OCI-LY1 (cell line): ENCODE data around the gene PAM.

Source experiments
- EZH2 ChIP-seq: fragments of 200-600 bp; sonication (generic), shearing (Covaris generic); IDR thresholded peaks from 2 replicates; pipeline ENCODE4 v1.8.0; 2017; ENCODE audit warnings: borderline replicate concordance, mixed run types, mild to moderate bottlenecking, antibody characterized with exemption, low read length, moderate library complexity, mixed read lengths
- TF ChIP-seq, protein P1 (sequence below): fragments of 200-600 bp; sonication (generic), shearing (Covaris generic); IDR thresholded peaks from 2 replicates; pipeline ENCODE4 v1.5.1; 2017; ENCODE audit warnings: mild to moderate bottlenecking, antibody characterized with exemption, low read length, moderate library complexity, mixed read lengths

DNA sequence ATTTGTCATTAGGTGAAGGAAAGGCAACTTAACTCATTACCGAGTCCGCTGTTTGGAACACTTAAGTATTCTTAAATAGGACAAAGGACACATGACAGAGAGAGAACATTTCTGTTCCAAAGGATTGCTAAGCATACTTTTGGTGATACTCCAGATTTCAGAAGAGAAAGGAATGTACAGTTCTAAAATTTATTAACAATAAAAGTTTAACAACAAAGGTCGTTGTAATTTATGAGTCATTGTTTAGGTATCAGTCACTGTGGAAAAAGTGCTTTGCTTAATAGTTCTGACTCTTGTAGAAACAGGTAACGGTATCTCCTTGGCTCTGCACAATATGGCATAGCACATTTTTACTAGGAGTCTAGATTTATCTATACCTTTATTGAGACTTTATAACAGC, 36.3 kb upstream of the PAM start:
- TF ChIP-seq, protein P1, sequence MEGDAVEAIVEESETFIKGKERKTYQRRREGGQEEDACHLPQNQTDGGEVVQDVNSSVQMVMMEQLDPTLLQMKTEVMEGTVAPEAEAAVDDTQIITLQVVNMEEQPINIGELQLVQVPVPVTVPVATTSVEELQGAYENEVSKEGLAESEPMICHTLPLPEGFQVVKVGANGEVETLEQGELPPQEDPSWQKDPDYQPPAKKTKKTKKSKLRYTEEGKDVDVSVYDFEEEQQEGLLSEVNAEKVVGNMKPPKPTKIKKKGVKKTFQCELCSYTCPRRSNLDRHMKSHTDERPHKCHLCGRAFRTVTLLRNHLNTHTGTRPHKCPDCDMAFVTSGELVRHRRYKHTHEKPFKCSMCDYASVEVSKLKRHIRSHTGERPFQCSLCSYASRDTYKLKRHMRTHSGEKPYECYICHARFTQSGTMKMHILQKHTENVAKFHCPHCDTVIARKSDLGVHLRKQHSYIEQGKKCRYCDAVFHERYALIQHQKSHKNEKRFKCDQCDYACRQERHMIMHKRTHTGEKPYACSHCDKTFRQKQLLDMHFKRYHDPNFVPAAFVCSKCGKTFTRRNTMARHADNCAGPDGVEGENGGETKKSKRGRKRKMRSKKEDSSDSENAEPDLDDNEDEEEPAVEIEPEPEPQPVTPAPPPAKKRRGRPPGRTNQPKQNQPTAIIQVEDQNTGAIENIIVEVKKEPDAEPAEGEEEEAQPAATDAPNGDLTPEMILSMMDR, result no peak
- TF ChIP-seq EZH2, result no peak
